ENCODE data around the gene NIPA2. TPM values are rescaled to one million over a fixed set of nuclear protein-coding genes. Genes with fewer than 3 reads are reported as not detected.

Gene NIPA2
- polyA plus RNA-seq, 4 donors: 52.7 to 66.3 (median 59.6) TPM

Other genes with a start within 250 kb of the NIPA2 start
- 10 to 100 TPM in 3 of 4 donors, 1 to 10 TPM in 1; 9.6 to 15.7 (median 12.3) TPM for gene NIPA1, start 52.0 kb upstream of the NIPA2 start, polyA plus RNA-seq (ENCODE audit: insufficient read length in 4 of 4)
- 100 to 1,000 TPM in 2 of 4 donors, 10 to 100 TPM in 2; 89.0 to 106 (median 96.2) TPM for gene CYFIP1, start 141.7 kb downstream of the NIPA2 start, polyA plus RNA-seq (ENCODE audit: insufficient read length in 4 of 4)
- gene TUBGCP5, start 200.9 kb downstream of the NIPA2 start, polyA plus RNA-seq (ENCODE audit: insufficient read length in 4 of 4): 10 to 100 TPM; 20.3 to 35.2 (median 28.5) TPM